HCT116 (cell line): Measurements from ENCODE around the gene PTF1A.

Experiments used
- EZH2 ChIP-seq: fragments of 200-600 bp; sonication (generic); IDR thresholded peaks from 2 replicates; pipeline ENCODE4 v1.6.1; 2017; ENCODE audit warnings: antibody characterized with exemption, mixed run types
- EZH2phosphoT487 ChIP-seq: fragments of 200-600 bp; IDR thresholded peaks from 2 replicates; pipeline ENCODE4 v1.6.1; 2018; ENCODE audit warnings: antibody characterized with exemption, borderline replicate concordance
- JUND ChIP-seq: IDR thresholded peaks from 2 replicates; pipeline ENCODE4 v1.6.1; 2012
- POLR2A ChIP-seq: IDR thresholded peaks from 2 replicates; pipeline ENCODE4 v1.7.0; 2011; ENCODE audit warnings: borderline replicate concordance; ENCODE audit not compliant: insufficient read depth, insufficient read length; ENCODE audit errors: extremely low read depth
- RAD21 ChIP-seq: IDR thresholded peaks from 2 replicates; pipeline ENCODE4 v1.6.1; 2012; ENCODE audit warnings: low read depth, mild to moderate bottlenecking
- SP1 ChIP-seq: IDR thresholded peaks from 2 replicates; pipeline ENCODE4 v1.6.1; 2012; ENCODE audit warnings: low read depth
- TF ChIP-seq, protein P1 (sequence below), 3 experiments: fragments of 200-600 bp in 1 of 3; sonication (generic) in 1 of 3; IDR thresholded peaks in 2 of 3; conservative IDR thresholded peaks in 1 of 3; 2 replicates each; pipeline ENCODE4 v1.5.1; 2012 to 2017; ENCODE audit warnings: low read depth in 2 of 3, low read length in 2 of 3, antibody characterized with exemption in 1 of 3, borderline replicate concordance in 1 of 3, control low read depth in 1 of 3, mild to moderate bottlenecking in 1 of 3, mixed read lengths in 1 of 3, mixed run types in 1 of 3, moderate library complexity in 1 of 3; ENCODE audit not compliant: insufficient read depth in 1 of 3
- TF ChIP-seq, protein P2 (sequence below): IDR thresholded peaks from 2 replicates; pipeline ENCODE4 v1.6.1; 2012; ENCODE audit warnings: low read depth

DNA sequence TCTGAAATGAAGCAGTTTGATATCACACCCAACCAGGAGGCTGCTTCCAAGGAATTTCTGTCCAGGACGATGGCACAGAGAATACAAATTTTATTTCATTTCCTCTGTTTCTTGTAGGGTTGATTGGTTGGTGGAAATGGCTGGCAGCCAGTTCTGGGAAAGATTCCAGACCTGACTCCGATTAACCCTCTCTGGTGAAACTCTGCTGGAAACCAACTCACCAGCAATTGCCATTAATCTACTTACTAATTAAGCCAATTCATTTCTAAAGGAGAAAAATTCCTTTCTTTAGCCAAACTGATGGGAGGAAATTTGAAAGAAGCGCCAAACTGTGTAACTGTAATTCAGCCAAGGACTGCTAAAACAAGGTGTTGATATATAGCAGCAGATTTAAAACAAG, 10.7 kb downstream of the PTF1A start:
- TF ChIP-seq EZH2phosphoT487 (no peak), POLR2A (no peak), SP1 (no peak), EZH2 (no peak), JUND (no peak), RAD21 (no peak)
- TF ChIP-seq, protein P1, sequence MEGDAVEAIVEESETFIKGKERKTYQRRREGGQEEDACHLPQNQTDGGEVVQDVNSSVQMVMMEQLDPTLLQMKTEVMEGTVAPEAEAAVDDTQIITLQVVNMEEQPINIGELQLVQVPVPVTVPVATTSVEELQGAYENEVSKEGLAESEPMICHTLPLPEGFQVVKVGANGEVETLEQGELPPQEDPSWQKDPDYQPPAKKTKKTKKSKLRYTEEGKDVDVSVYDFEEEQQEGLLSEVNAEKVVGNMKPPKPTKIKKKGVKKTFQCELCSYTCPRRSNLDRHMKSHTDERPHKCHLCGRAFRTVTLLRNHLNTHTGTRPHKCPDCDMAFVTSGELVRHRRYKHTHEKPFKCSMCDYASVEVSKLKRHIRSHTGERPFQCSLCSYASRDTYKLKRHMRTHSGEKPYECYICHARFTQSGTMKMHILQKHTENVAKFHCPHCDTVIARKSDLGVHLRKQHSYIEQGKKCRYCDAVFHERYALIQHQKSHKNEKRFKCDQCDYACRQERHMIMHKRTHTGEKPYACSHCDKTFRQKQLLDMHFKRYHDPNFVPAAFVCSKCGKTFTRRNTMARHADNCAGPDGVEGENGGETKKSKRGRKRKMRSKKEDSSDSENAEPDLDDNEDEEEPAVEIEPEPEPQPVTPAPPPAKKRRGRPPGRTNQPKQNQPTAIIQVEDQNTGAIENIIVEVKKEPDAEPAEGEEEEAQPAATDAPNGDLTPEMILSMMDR (IDR thresholded peaks at IDR 0.05 in 2 of 3, conservative IDR thresholded peaks at IDR 0.05 in 1 of 3; ENCODE audit: borderline replicate concordance in 1 of 3, insufficient read depth in 1 of 3, low read depth in 2 of 3, low read length in 2 of 3): no peak
- TF ChIP-seq, protein P2, sequence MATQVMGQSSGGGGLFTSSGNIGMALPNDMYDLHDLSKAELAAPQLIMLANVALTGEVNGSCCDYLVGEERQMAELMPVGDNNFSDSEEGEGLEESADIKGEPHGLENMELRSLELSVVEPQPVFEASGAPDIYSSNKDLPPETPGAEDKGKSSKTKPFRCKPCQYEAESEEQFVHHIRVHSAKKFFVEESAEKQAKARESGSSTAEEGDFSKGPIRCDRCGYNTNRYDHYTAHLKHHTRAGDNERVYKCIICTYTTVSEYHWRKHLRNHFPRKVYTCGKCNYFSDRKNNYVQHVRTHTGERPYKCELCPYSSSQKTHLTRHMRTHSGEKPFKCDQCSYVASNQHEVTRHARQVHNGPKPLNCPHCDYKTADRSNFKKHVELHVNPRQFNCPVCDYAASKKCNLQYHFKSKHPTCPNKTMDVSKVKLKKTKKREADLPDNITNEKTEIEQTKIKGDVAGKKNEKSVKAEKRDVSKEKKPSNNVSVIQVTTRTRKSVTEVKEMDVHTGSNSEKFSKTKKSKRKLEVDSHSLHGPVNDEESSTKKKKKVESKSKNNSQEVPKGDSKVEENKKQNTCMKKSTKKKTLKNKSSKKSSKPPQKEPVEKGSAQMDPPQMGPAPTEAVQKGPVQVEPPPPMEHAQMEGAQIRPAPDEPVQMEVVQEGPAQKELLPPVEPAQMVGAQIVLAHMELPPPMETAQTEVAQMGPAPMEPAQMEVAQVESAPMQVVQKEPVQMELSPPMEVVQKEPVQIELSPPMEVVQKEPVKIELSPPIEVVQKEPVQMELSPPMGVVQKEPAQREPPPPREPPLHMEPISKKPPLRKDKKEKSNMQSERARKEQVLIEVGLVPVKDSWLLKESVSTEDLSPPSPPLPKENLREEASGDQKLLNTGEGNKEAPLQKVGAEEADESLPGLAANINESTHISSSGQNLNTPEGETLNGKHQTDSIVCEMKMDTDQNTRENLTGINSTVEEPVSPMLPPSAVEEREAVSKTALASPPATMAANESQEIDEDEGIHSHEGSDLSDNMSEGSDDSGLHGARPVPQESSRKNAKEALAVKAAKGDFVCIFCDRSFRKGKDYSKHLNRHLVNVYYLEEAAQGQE: no peak
